GM23338 (cell line): ENCODE data around the gene BBX. TPM values are rescaled to one million over a fixed set of nuclear protein-coding genes. Genes with fewer than 3 reads are reported as not detected.

ENCODE experiments used
- ATAC-seq: fragments of 200-7000 bp; cut with Tn5 transposase; 3 replicates; pipeline ENCODE4 v1.9.1; 2020
- DNase-seq: peaks from one replicate; pipeline ENCODE4 v3.0.0-alpha.2; 2015; ENCODE audit warnings: low spot score
- H2AFZ ChIP-seq: fragments of 200-600 bp; sonication (generic); 2 replicates; pipeline ENCODE4 v1.8.0; 2016; ENCODE audit warnings: antibody characterized with exemption, mild to moderate bottlenecking, moderate library complexity
- H3F3A ChIP-seq: fragments of 200-600 bp; sonication (generic); replicated peaks from 2 replicates; pipeline ENCODE4 v1.8.0; 2017; ENCODE audit warnings: antibody characterized with exemption, mixed run types, low read depth
- H3K27ac ChIP-seq: fragments of 200-600 bp; sonication (generic); 2 replicates; pipeline ENCODE4 v1.6.1; 2016; ENCODE audit warnings: low read depth
- H3K27me3 ChIP-seq: fragments of 200-600 bp; sonication (generic); 2 replicates; pipeline ENCODE4 v1.8.0; 2016; ENCODE audit warnings: mild to moderate bottlenecking, mixed run types, moderate library complexity; ENCODE audit not compliant: insufficient read depth
- H3K36me3 ChIP-seq: fragments of 200-600 bp; sonication (generic); 2 replicates; pipeline ENCODE4 v1.8.0; 2016; ENCODE audit warnings: mild to moderate bottlenecking; ENCODE audit not compliant: insufficient read depth
- H3K4me1 ChIP-seq: fragments of 200-600 bp; sonication (generic); 2 replicates; pipeline ENCODE4 v1.8.0; 2016; ENCODE audit warnings: mild to moderate bottlenecking, moderate library complexity; ENCODE audit not compliant: insufficient read depth
- H3K4me2 ChIP-seq: fragments of 200-600 bp; sonication (generic); 2 replicates; pipeline ENCODE4 v1.7.1; 2017; ENCODE audit warnings: mixed run types
- H3K4me3 ChIP-seq: fragments of 200-600 bp; sonication (generic); 2 replicates; pipeline ENCODE4 v1.6.1; 2016; ENCODE audit warnings: mixed run types
- H3K79me2 ChIP-seq: fragments of 200-600 bp; sonication (generic); replicated peaks from 2 replicates; pipeline ENCODE4 v1.8.0; 2017; ENCODE audit warnings: mild to moderate bottlenecking; ENCODE audit not compliant: insufficient read depth
- H3K9me2 ChIP-seq: fragments of 200-600 bp; sonication (generic); 2 replicates; pipeline ENCODE4 v1.8.0; 2017; ENCODE audit not compliant: insufficient read depth
- H4K20me1 ChIP-seq: fragments of 200-600 bp; sonication (generic); replicated peaks from 2 replicates; pipeline ENCODE4 v1.8.0; 2017; ENCODE audit warnings: mild to moderate bottlenecking; ENCODE audit not compliant: insufficient read depth
- H3K27ac Mint-ChIP-seq: 2 replicates; pipeline ENCODE4 v1.8.0; 2020; ENCODE audit warnings: inconsistent platforms, mild to moderate bottlenecking, moderate library complexity, mixed read lengths
- H3K27me3 Mint-ChIP-seq: 3 replicates; pipeline ENCODE4 v1.8.0; 2022; ENCODE audit warnings: low read depth, mild to moderate bottlenecking, moderate library complexity, mixed read lengths, inconsistent platforms; ENCODE audit not compliant: insufficient read depth, poor library complexity
- H3K36me3 Mint-ChIP-seq: 3 replicates; pipeline ENCODE4 v1.8.0; 2021; ENCODE audit warnings: low read depth, mild to moderate bottlenecking, inconsistent platforms, moderate library complexity, mixed read lengths
- H3K4me1 Mint-ChIP-seq: 3 replicates; pipeline ENCODE4 v1.8.0; 2020; ENCODE audit warnings: mild to moderate bottlenecking, inconsistent platforms, mixed read lengths
- H3K4me3 Mint-ChIP-seq: 3 replicates; pipeline ENCODE4 v1.8.0; 2021; ENCODE audit warnings: moderate library complexity, mild to moderate bottlenecking, inconsistent platforms, mixed read lengths
- H3K9me3 Mint-ChIP-seq: 3 replicates; pipeline ENCODE4 v1.8.0; 2020; ENCODE audit warnings: moderate library complexity, mild to moderate bottlenecking, inconsistent platforms, mixed read lengths
- CREB1 ChIP-seq: fragments of 250-450 bp; sonication (Bioruptor Pico); IDR thresholded peaks from 2 replicates; pipeline ENCODE4 v1.5.0; 2020; ENCODE audit warnings: low read depth, mild to moderate bottlenecking, moderate library complexity
- CTCF ChIP-seq, 2 experiments: fragments of 200-600 bp in 1 of 2; sonication (generic) in 1 of 2; conservative IDR thresholded peaks; 2 replicates each; pipeline versions ENCODE4 v1.5.1 to v1.6.1; 2016 to 2017; ENCODE audit warnings: antibody characterized with exemption in 2 of 2, low read depth in 2 of 2, mild to moderate bottlenecking in 2 of 2, moderate library complexity in 1 of 2
- ETS1 ChIP-seq: IDR thresholded peaks from 2 replicates; pipeline ENCODE4 v1.6.1; 2016; ENCODE audit warnings: antibody characterized with exemption
- EZH2 ChIP-seq: fragments of 200-600 bp; sonication (generic); IDR thresholded peaks from one replicate; pipeline ENCODE4 v1.8.0; 2017; ENCODE audit warnings: antibody characterized with exemption, mild to moderate bottlenecking, low read depth; ENCODE audit not compliant: unreplicated experiment
- EZH2phosphoT487 ChIP-seq: fragments of 200-600 bp; sonication (generic); IDR thresholded peaks from one replicate; pipeline ENCODE4 v1.8.1; 2018; ENCODE audit warnings: antibody characterized with exemption; ENCODE audit not compliant: unreplicated experiment
- JUNB ChIP-seq: IDR thresholded peaks from one replicate; pipeline ENCODE4 v1.6.1; 2016; ENCODE audit warnings: antibody characterized with exemption; ENCODE audit not compliant: unreplicated experiment
- NANOG ChIP-seq: IDR thresholded peaks from 2 replicates; pipeline ENCODE4 v1.6.1; 2016; ENCODE audit warnings: antibody characterized with exemption, borderline replicate concordance
- POLR2AphosphoS5 ChIP-seq: IDR thresholded peaks from 2 replicates; pipeline ENCODE4 v1.6.1; 2016; ENCODE audit warnings: antibody characterized with exemption, low read depth
- REST ChIP-seq: IDR thresholded peaks from one replicate; pipeline ENCODE4 v1.6.1; 2018; ENCODE audit warnings: antibody characterized with exemption; ENCODE audit not compliant: unreplicated experiment
- STAT1 ChIP-seq: IDR thresholded peaks from one replicate; pipeline ENCODE4 v1.6.1; 2016; ENCODE audit warnings: antibody characterized with exemption; ENCODE audit not compliant: unreplicated experiment
- ZNF114 ChIP-seq: fragments of 250-450 bp; sonication (Bioruptor Pico); IDR thresholded peaks from 2 replicates; pipeline ENCODE4 v1.5.0; 2020; ENCODE audit warnings: mild to moderate bottlenecking, moderate library complexity
- ZNF331 ChIP-seq: fragments of 250-450 bp; sonication (Bioruptor Pico); IDR thresholded peaks from 2 replicates; pipeline ENCODE4 v1.5.0; 2020; ENCODE audit warnings: low read depth, mild to moderate bottlenecking, moderate library complexity
- ZNF462 ChIP-seq: fragments of 250-450 bp; sonication (Bioruptor Pico); IDR thresholded peaks from 2 replicates; pipeline ENCODE4 v1.5.0; 2020; ENCODE audit warnings: mild to moderate bottlenecking, moderate library complexity
- polyA plus RNA-seq: library from polyadenylated mRNA; unstranded; fragments of >200 nt; fragmentation: Nextera tagmentation; extraction: Ambion mirVana; gene quantifications from 2 replicates; pipeline ENCODE4 v1.2.1, GENCODE V29; 2016
- total RNA-seq: library from RNA; depleted of rRNA; stranded (reverse); fragments of >200 nt; shearing (Covaris generic); gene quantifications from 2 replicates; pipeline ENCODE4 v1.2.3, GENCODE V29; 2014

BBX gene
- total and polyA plus RNA-seq, 2 experiments from 2014 or later = 35.2 to 44.1 TPM

GRCh38 chr3:107813026-107813425, 290.3 kb downstream of the BBX start:
- H3K4me1 Mint-ChIP-seq = peaks cover 18% of the 10 kb centered on the region
- H3K4me1 ChIP-seq = peaks cover 3% of the 10 kb centered on the region; the same call in 1 of the 2 replicates
- H3K4me3 ChIP-seq = no peak overlapping the region
- TF ChIP-seq REST (no peak), ZNF114 (CRISPR knock-in tag) (no peak), POLR2AphosphoS5 (no peak), EZH2phosphoT487 (no peak), CREB1 (CRISPR knock-in tag) (no peak), EZH2 (no peak), ZNF331 (CRISPR knock-in tag) (no peak), JUNB (no peak), NANOG (no peak), CTCF (conservative IDR thresholded peaks at IDR 0.05; ENCODE audit: low read depth in 2 of 2) (no peak), STAT1 (no peak), ETS1 (no peak), ZNF462 (CRISPR knock-in tag) (no peak)
- no peaks in the 10 kb centered on the region for H3K9me3 Mint-ChIP-seq
- no peak overlapping the region for H3K27ac ChIP-seq
- H3F3A ChIP-seq = no peaks in the 10 kb centered on the region
- H3K4me3 Mint-ChIP-seq = no peak overlapping the region
- no peak overlapping the region for H3K4me2 ChIP-seq
- no peaks in the 10 kb centered on the region for H3K36me3 ChIP-seq
- H4K20me1 ChIP-seq = no peaks in the 10 kb centered on the region
- peaks cover 7% of the 10 kb centered on the region for H3K27me3 Mint-ChIP-seq
- ATAC-seq (no peak), DNase-seq (no peak)
- no peaks in the 10 kb centered on the region for H3K9me2 ChIP-seq
- no peaks in the 10 kb centered on the region for H3K79me2 ChIP-seq
- H2AFZ ChIP-seq = no peak overlapping the region
- H3K36me3 Mint-ChIP-seq = no peaks in the 10 kb centered on the region
- H3K27me3 ChIP-seq = no peaks in the 10 kb centered on the region
- H3K27ac Mint-ChIP-seq = no peak overlapping the region
